ENCODE measurements around the gene ZNF521. TPM values are rescaled to one million over a fixed set of nuclear protein-coding genes. Genes with fewer than 3 reads are reported as not detected.

The ZNF521 gene
- total and polyA plus RNA-seq, 2 donors (not counting 3 experiments of a cell fraction or from before 2014, with no cell fraction given), result 111 to 168 TPM

DNA sequence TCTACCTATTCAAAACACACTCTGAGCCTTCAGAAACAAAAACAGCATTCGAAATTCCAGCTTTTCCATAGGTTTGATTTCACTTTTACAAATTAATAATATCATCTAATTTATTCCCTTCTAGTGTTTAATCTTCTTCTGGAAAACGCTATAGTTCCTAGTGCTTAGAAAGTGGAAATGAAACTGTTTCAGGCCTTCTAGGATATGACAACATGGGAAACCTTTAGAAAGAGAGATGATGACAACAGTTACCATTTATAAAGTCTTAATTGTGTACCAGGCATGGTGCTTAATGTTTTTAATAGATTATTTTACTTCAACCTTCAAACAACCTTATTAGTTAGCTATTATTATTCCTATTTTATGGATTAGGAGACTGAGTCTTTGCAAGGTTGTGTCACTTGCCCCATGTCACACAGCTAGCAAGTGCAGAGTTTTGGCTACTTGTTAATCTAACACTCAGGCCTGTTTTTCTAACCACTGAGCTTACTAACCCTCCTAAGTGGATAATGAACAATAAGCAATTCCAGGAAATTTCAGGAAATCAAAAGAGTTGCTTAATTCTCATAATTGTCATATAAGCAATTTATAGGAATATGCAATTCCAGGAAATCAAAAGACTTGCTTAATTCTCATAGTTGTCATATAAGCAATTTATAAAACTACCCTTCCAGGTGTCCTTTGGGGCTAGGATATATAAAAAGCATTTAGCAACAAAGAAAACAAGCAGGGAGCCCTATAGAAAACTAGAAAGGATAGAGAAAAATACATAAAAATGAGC lies 206.0 kb downstream of the ZNF521 start:
- H3K9me3 ChIP-seq (replicated peaks; ENCODE audit: control insufficient read depth, insufficient read depth, low read length), result no peaks in the 10 kb centered on the region
- dilution Hi-C loops (cut with MboI; ENCODE audit: extremely low pct_ligation_motif_present, low sequenced_read_pairs), result no loop called here
- H3K4me2 ChIP-seq (ENCODE audit: insufficient read depth, low read length), result no peak overlapping the region
- no peak overlapping the region for H3K27ac ChIP-seq (ENCODE audit: insufficient read depth, low read depth, low read length)
- no peak for FAIRE-seq
- intact Hi-C loops (cut with micrococcal nuclease), result loop anchor here (5.0 kb wide), 1 partner anchor 206 kb away; the partner anchor contains the start of gene ZNF521
- ChIA-PET POLR2A (no interaction called here), CTCF (no interaction called here)
- H3K9ac ChIP-seq (replicated peaks; ENCODE audit: extremely low read depth, insufficient read depth, low read length), result no peak overlapping the region
- no peak overlapping the region for H2AFZ ChIP-seq (ENCODE audit: low read depth, low read length)
- no TSS peak for BruUV-seq (replicated peaks)
- H3K9me1 ChIP-seq (replicated peaks; ENCODE audit: control insufficient read depth, extremely low read depth, insufficient read depth, low read length), result no peaks in the 10 kb centered on the region
- no peak for DNase-seq (ENCODE audit: low read depth, low spot score)
- no peaks in the 10 kb centered on the region for H3K79me2 ChIP-seq (ENCODE audit: control insufficient read depth, insufficient read depth, low read length)
- TF ChIP-seq FOS (IDR thresholded peaks at IDR 0.05; ENCODE audit: borderline replicate concordance, insufficient read depth, low read length) (no peak), POLR2A (IDR thresholded peaks at IDR 0.05; ENCODE audit: low read depth, low read length) (no peak), GATA2 (IDR thresholded peaks at IDR 0.05; ENCODE audit: insufficient read depth, insufficient read length, low read depth, low read length) (no peak), JUN (IDR thresholded peaks at IDR 0.05; ENCODE audit: borderline replicate concordance, insufficient read depth, insufficient read length, low read depth) (no peak), POLR2AphosphoS5 (IDR thresholded peaks at IDR 0.05; ENCODE audit: insufficient read depth, low read depth, low read length) (no peak)
- TF ChIP-seq, protein P1, sequence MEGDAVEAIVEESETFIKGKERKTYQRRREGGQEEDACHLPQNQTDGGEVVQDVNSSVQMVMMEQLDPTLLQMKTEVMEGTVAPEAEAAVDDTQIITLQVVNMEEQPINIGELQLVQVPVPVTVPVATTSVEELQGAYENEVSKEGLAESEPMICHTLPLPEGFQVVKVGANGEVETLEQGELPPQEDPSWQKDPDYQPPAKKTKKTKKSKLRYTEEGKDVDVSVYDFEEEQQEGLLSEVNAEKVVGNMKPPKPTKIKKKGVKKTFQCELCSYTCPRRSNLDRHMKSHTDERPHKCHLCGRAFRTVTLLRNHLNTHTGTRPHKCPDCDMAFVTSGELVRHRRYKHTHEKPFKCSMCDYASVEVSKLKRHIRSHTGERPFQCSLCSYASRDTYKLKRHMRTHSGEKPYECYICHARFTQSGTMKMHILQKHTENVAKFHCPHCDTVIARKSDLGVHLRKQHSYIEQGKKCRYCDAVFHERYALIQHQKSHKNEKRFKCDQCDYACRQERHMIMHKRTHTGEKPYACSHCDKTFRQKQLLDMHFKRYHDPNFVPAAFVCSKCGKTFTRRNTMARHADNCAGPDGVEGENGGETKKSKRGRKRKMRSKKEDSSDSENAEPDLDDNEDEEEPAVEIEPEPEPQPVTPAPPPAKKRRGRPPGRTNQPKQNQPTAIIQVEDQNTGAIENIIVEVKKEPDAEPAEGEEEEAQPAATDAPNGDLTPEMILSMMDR (IDR thresholded peaks at IDR 0.05; ENCODE audit: extremely low read depth in 1 of 2, insufficient read depth in 1 of 2, low read depth in 1 of 2, low read length in 2 of 2), result no peak
- H3K36me3 ChIP-seq (ENCODE audit: control insufficient read depth in 2 of 2, extremely low read depth in 1 of 2, insufficient read depth in 2 of 2, low read length in 2 of 2), result peaks cover 0 to 2% of the 10 kb centered on the region in 2 experiments
- H3K27me3 ChIP-seq (ENCODE audit: control insufficient read depth in 2 of 2, insufficient read depth in 2 of 2, low read length in 2 of 2), result no peaks in the 10 kb centered on the region
- no peak overlapping the region for H3K4me3 ChIP-seq (replicated peaks in 1 of 3; ENCODE audit: insufficient read depth in 1 of 3, low read depth in 1 of 3, low read length in 3 of 3)
- peaks cover 2% of the 10 kb centered on the region for H3K4me1 ChIP-seq (ENCODE audit: control insufficient read depth, extremely low read depth, insufficient read depth, low read length)
- H4K20me1 ChIP-seq (replicated peaks; ENCODE audit: control insufficient read depth, extremely low read depth, insufficient read depth, low read length), result no peaks in the 10 kb centered on the region

Data from endothelial cell of umbilical vein (primary cell).